AG09309 (cell line): ENCODE results near the gene TICAM2.
A peak's percentile ranks its signal among the peaks of the same experiment; 100 is the strongest.

Source experiments
- DNase-seq: peaks from one replicate; pipeline ENCODE4 v3.0.0-alpha.2; 2010; ENCODE audit warnings: low read depth
- H3K4me3 ChIP-seq: 2 replicates; pipeline ENCODE4 v1.5.1; 2011; ENCODE audit warnings: mild to moderate bottlenecking, low read depth, low read length, moderate library complexity; ENCODE audit not compliant: control insufficient read depth
- CTCF ChIP-seq: IDR thresholded peaks from 2 replicates; pipeline ENCODE4 v1.5.1; 2011; ENCODE audit warnings: mild to moderate bottlenecking, low read depth, low read length, inconsistent platforms; ENCODE audit not compliant: insufficient read depth, control insufficient read depth; ENCODE audit errors: missing control alignments

Gene TICAM2

GRCh38 chr5:115551415-115551814 is 50.9 kb downstream of the TICAM2 start:
- no peak overlapping the region for H3K4me3 ChIP-seq
- DNase-seq, result no peak
- TF ChIP-seq CTCF, result no peak

GRCh38 chr5:115549154-115549553 is 53.1 kb downstream of the TICAM2 start:
- TF ChIP-seq CTCF, result peak; percentile 22
- no peak overlapping the region for H3K4me3 ChIP-seq
- DNase-seq, result no peak

- no peak overlapping the region for H3K4me3 ChIP-seq
- no peak for DNase-seq
- TF ChIP-seq CTCF, result no peak
Measured at GRCh38 chr5:115548683-115549082, 53.6 kb downstream of the TICAM2 start.

- no peak overlapping the region for H3K4me3 ChIP-seq
- DNase-seq, result no peak
- TF ChIP-seq CTCF, result no peak
Measured at GRCh38 chr5:115545351-115545882, 56.9 kb downstream of the TICAM2 start.

GRCh38 chr5:115544436-115545350 is 57.6 kb downstream of the TICAM2 start, which contains the start of gene FEM1C:
Gene FEM1C, minus strand, starts transcription at chr5:115544775. Its CDS starts 1,282 bp downstream, at chr5:115543493.
- peak within 1 kb of the TSS; percentile 69 for H3K4me3 ChIP-seq
- TF ChIP-seq CTCF, result no peak
- peak; percentile 89 for DNase-seq

GRCh38 chr5:115544043-115544435 is 58.2 kb downstream of the TICAM2 start:
- TF ChIP-seq CTCF, result no peak
- H3K4me3 ChIP-seq, result peak overlapping the region; percentile 69
- DNase-seq, result no peak
